ENCODE results near the gene PDE6H. TPM values are rescaled to one million over a fixed set of nuclear protein-coding genes. Genes with fewer than 3 reads are reported as not detected.

The PDE6H gene
- total and polyA plus RNA-seq, 10 of the 15 experiments (the other 5 are each of a cell fraction or from before 2014, with no cell fraction given), result 0.16 TPM; not detected in 9

DNA sequence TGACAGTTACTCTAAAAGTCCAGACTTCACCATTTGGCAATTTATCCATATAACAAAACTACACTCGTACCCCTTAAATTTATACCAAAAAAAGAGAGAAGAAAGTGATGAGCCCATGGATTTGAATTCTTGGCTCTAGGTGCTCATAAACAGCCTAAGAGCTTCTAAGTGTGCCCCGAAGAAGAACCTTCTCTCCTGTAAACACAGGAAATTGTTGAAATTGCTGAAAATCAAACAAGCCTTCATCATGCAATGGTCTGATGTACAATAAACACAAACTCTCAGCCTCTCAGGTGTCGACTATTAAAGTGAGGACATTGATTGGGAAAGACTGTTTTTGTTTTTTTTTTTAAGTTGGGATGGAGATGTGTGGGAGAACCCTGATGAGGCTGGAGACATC, 21.8 kb downstream of the PDE6H start (continued):
- TF ChIP-seq NFXL1 (IDR thresholded peaks at IDR 0.05; ENCODE audit: borderline replicate concordance) (no peak), SREBF1 (IDR thresholded peaks at IDR 0.05; ENCODE audit: low read length) (no peak), NRF1 (conservative IDR thresholded peaks at IDR 0.05; ENCODE audit: low read depth, low read length) (no peak), RB1 (IDR thresholded peaks at IDR 0.05; ENCODE audit: borderline replicate concordance) (no peak), RCOR1 (conservative IDR thresholded peaks at IDR 0.05; ENCODE audit: low read depth, low read length) (no peak)
- TF ChIP-seq, protein P1, sequence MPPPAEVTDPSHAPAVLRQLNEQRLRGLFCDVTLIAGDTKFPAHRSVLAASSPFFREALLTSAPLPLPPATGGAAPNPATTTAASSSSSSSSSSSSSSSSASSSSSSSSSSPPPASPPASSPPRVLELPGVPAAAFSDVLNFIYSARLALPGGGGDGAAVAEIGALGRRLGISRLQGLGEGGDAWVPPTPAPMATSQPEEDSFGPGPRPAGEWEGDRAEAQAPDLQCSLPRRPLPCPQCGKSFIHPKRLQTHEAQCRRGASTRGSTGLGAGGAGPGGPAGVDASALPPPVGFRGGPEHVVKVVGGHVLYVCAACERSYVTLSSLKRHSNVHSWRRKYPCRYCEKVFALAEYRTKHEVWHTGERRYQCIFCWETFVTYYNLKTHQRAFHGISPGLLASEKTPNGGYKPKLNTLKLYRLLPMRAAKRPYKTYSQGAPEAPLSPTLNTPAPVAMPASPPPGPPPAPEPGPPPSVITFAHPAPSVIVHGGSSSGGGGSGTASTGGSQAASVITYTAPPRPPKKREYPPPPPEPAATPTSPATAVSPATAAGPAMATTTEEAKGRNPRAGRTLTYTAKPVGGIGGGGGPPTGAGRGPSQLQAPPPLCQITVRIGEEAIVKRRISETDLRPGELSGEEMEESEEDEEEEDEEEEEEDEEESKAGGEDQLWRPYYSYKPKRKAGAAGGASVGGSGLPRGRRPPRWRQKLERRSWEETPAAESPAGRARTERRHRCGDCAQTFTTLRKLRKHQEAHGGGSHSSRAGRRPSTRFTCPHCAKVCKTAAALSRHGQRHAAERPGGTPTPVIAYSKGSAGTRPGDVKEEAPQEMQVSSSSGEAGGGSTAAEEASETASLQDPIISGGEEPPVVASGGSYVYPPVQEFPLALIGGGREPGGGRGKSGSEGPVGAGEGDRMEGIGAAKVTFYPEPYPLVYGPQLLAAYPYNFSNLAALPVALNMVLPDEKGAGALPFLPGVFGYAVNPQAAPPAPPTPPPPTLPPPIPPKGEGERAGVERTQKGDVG (CRISPR knock-in tag; IDR thresholded peaks at IDR 0.05), result no peak

DNA sequence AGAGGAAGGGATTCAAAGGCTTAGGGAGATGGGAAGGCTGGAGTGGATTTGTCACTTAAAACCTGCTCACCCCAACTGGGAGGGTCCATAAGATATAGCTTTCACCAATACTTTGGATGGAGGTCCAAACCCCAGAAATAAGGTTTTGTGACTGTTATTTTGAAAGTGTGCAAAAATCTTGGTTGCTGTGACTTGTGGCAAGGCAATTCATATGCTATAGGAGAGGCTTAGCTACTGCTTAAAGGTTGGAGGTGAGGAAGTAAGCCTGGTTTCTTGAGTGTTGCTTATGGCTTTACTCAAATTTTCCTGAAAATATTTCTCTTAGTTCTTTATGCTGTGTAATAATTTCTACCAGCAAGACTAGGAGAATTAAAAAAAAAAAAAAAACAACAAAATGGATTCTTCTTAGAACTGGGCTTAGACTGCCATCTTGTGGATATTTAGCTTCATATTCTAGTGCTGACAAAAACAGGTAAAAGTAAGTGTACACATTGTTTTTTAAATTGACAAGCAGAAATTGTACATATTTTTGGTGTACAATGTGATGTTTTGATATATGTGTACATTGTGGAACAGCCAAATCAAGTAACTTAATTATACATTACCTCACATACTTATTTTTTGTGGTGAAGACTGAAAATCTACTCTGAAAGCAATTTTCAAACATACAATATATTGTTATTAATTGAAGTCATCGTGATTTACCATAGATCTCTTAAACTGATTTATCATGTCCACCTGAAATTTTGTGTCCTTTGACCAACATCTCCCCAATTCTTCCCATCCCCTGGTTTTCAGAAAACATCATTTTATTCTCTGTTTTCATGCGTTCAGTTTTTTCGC, 23.0 kb downstream of the PDE6H start:
- H3K36me3 ChIP-seq (ENCODE audit: control insufficient read depth in 2 of 2, insufficient read depth in 2 of 2, low read length in 1 of 2), result no peaks in the 10 kb centered on the region
- H3K79me2 ChIP-seq (ENCODE audit: control insufficient read depth, insufficient read depth, low read length), result no peaks in the 10 kb centered on the region
- no peaks in the 10 kb centered on the region; the same call in 1 of the 3 replicates for H3K9me3 ChIP-seq (replicated peaks; ENCODE audit: control insufficient read depth, insufficient read depth, low read length)
- SMC1A ChIA-PET (ENCODE audit: uncharacterized antibody, unreplicated experiment), result interaction anchor here (0.6 to 16.7 kb wide), 40 partner anchors 8 to 758 kb away, joined by 3 to 242 read pairs (median 4); partner anchors contain the start of genes ART4, C12orf60, ERP27 and PDE6H
- intact Hi-C loops (cut with micrococcal nuclease; ENCODE audit: unreplicated experiment) (loop anchor here (1.0 to 10.0 kb wide), 5 partner anchors 59 to 761 kb away; no protein-coding TSS in a partner anchor), in situ Hi-C loops (cut with MboI) (loop anchor here (5.0 to 10.0 kb wide), 3 partner anchors 149 to 761 kb away; no protein-coding TSS in a partner anchor)
- no peaks in the 10 kb centered on the region for H4K20me1 ChIP-seq (ENCODE audit: control insufficient read depth, insufficient read depth)
- no peak overlapping the region for H3K9ac ChIP-seq (ENCODE audit: control insufficient read depth, insufficient read depth, low read length)
- H2AFZ ChIP-seq (ENCODE audit: control insufficient read depth, low read depth, low read length), result no peak overlapping the region
- CTCF ChIA-PET, result interaction anchor here (0.6 to 7.8 kb wide), 46 partner anchors 8 to 758 kb away, joined by 3 to 104 read pairs (median 5); partner anchors contain the start of genes ARHGDIB, ART4, C12orf60 and ERP27
- peaks cover 6% of the 10 kb centered on the region; the same call in 1 of the 2 replicates for H3K4me1 ChIP-seq (ENCODE audit: control insufficient read depth, insufficient read depth, low read length)
- 98% methylated on average over 3 of the region's 3 CpGs for WGBS (ENCODE audit: insufficient coverage, insufficient replicate concordance, low lambda C conversion rate, missing lambda C conversion rate)
- ATAC-seq, result peak; percentile 64
- no peak overlapping the region for H3K4me3 ChIP-seq
- no peak overlapping the region for H3K4me2 ChIP-seq (ENCODE audit: control insufficient read depth, insufficient read depth)
- FAIRE-seq, result no peak
- H3K27ac ChIP-seq (ENCODE audit: control insufficient read depth, insufficient read depth), result no peak overlapping the region
- POLR2A ChIA-PET, result interaction anchor here (0.7 to 0.8 kb wide), 2 partner anchors 39 to 342 kb away, joined by 3 read pairs; no protein-coding TSS in a partner anchor
- RAD21 ChIA-PET (ENCODE audit: unreplicated experiment), result interaction anchor here (0.6 to 4.5 kb wide), 35 partner anchors 8 to 758 kb away, joined by 3 to 70 read pairs (median 4); partner anchors contain the start of genes ART4, ERP27, PDE6H and RERG
- H3K27me3 ChIP-seq (replicated peaks in 1 of 2; ENCODE audit: control insufficient read depth in 2 of 2, insufficient read depth in 2 of 2, low read length in 1 of 2), result no peaks in the 10 kb centered on the region
- peak; percentile 34 for DNase-seq (ENCODE audit: low read depth, low spot score)
- BruUV-seq (replicated peaks), result no TSS peak
- TF ChIP-seq KDM1A (IDR thresholded peaks at IDR 0.05; ENCODE audit: borderline replicate concordance), result no peak
- TF ChIP-seq, protein P2, sequence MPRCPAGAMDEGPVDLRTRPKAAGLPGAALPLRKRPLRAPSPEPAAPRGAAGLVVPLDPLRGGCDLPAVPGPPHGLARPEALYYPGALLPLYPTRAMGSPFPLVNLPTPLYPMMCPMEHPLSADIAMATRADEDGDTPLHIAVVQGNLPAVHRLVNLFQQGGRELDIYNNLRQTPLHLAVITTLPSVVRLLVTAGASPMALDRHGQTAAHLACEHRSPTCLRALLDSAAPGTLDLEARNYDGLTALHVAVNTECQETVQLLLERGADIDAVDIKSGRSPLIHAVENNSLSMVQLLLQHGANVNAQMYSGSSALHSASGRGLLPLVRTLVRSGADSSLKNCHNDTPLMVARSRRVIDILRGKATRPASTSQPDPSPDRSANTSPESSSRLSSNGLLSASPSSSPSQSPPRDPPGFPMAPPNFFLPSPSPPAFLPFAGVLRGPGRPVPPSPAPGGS (IDR thresholded peaks at IDR 0.05; ENCODE audit: borderline replicate concordance, insufficient read depth, low read depth, low read length, poor library complexity, severe bottlenecking), result no peak
- TF ChIP-seq, protein P3, sequence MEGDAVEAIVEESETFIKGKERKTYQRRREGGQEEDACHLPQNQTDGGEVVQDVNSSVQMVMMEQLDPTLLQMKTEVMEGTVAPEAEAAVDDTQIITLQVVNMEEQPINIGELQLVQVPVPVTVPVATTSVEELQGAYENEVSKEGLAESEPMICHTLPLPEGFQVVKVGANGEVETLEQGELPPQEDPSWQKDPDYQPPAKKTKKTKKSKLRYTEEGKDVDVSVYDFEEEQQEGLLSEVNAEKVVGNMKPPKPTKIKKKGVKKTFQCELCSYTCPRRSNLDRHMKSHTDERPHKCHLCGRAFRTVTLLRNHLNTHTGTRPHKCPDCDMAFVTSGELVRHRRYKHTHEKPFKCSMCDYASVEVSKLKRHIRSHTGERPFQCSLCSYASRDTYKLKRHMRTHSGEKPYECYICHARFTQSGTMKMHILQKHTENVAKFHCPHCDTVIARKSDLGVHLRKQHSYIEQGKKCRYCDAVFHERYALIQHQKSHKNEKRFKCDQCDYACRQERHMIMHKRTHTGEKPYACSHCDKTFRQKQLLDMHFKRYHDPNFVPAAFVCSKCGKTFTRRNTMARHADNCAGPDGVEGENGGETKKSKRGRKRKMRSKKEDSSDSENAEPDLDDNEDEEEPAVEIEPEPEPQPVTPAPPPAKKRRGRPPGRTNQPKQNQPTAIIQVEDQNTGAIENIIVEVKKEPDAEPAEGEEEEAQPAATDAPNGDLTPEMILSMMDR (IDR thresholded peaks at IDR 0.05 in 2 of 3, conservative IDR thresholded peaks at IDR 0.05 in 1 of 3; ENCODE audit: control insufficient read depth in 2 of 3, extremely low read depth in 1 of 3, insufficient read depth in 1 of 3, low read depth in 3 of 3, low read length in 3 of 3), result peak; percentile 34 to 62 (median 42); a peak in 4 of 6 replicates
- TF ChIP-seq SMC3 (IDR thresholded peaks at IDR 0.05; ENCODE audit: borderline replicate concordance, low read length), result peak; percentile 95
- TF ChIP-seq RELA (IDR thresholded peaks at IDR 0.05; ENCODE audit: borderline replicate concordance, partially characterized antibody), result no peak
- TF ChIP-seq NBN (IDR thresholded peaks at IDR 0.05), result no peak
- no peak for TF ChIP-seq SUZ12 (IDR thresholded peaks at IDR 0.05; ENCODE audit: unreplicated experiment)
- no peak for TF ChIP-seq NRF1 (conservative IDR thresholded peaks at IDR 0.05; ENCODE audit: low read depth, low read length)
